ENCODE data around the gene FABP6.
"Not testable (repeated sequence)": the region's sequence is repeated elsewhere in the genome, so short reads cannot be mapped to it uniquely, and the experiment has no call there.

Gene FABP6

GRCh38 chr5:160221082-160221481 is 8.2 kb upstream of the FABP6 start:
- DNase-seq (ENCODE audit: low spot score), result no peak

- no peak for DNase-seq (ENCODE audit: low spot score)
Measured at GRCh38 chr5:160227012-160227411, 2.3 kb upstream of the FABP6 start.

- peak; percentile 42 for DNase-seq (ENCODE audit: low spot score)
Measured at GRCh38 chr5:160230686-160231527, 1.6 kb downstream of the FABP6 start.

- no peak for DNase-seq (ENCODE audit: low spot score)
Measured at GRCh38 chr5:160231783-160232342, 2.6 kb downstream of the FABP6 start.

- DNase-seq (ENCODE audit: low spot score), result no peak
Measured at GRCh38 chr5:160233215-160233614, 3.9 kb downstream of the FABP6 start.

GRCh38 chr5:160235731-160236130 is 6.4 kb downstream of the FABP6 start:
- no peak for DNase-seq (ENCODE audit: low spot score)

- no peak for DNase-seq (ENCODE audit: low spot score)
Measured at GRCh38 chr5:160237571-160238093, 8.3 kb downstream of the FABP6 start.

GRCh38 chr5:160240350-160240749 is 11.0 kb downstream of the FABP6 start:
- no peak for DNase-seq (ENCODE audit: low spot score)

GRCh38 chr5:160242145-160242544 is 12.8 kb downstream of the FABP6 start:
- no peak for DNase-seq (ENCODE audit: low spot score)

GRCh38 chr5:160245506-160246086 is 16.3 kb downstream of the FABP6 start:
- no peak for DNase-seq (ENCODE audit: low spot score)

- not testable (repeated sequence) for DNase-seq (ENCODE audit: low spot score)
Measured at GRCh38 chr5:160249570-160249969, 20.3 kb downstream of the FABP6 start.

- no peak for DNase-seq (ENCODE audit: low spot score)
Measured at GRCh38 chr5:160250226-160250625, 20.9 kb downstream of the FABP6 start.

- DNase-seq (ENCODE audit: low spot score), result no peak
Measured at GRCh38 chr5:160250826-160251225, 21.5 kb downstream of the FABP6 start.

GRCh38 chr5:160251406-160252155 is 22.3 kb downstream of the FABP6 start:
- DNase-seq (ENCODE audit: low spot score), result no peak

- no peak for DNase-seq (ENCODE audit: low spot score)
Measured at GRCh38 chr5:160252916-160253315, 23.6 kb downstream of the FABP6 start.

GRCh38 chr5:160253441-160253840 is 24.1 kb downstream of the FABP6 start:
- DNase-seq (ENCODE audit: low spot score), result no peak

- DNase-seq (ENCODE audit: low spot score), result no peak
Measured at GRCh38 chr5:160254706-160255105, 25.4 kb downstream of the FABP6 start.

- no peak for DNase-seq (ENCODE audit: low spot score)
Measured at GRCh38 chr5:160259341-160259740, 30.0 kb downstream of the FABP6 start.

- DNase-seq (ENCODE audit: low spot score), result no peak
Measured at GRCh38 chr5:160260006-160260775, 30.9 kb downstream of the FABP6 start.

GRCh38 chr5:160260881-160261815 is 31.8 kb downstream of the FABP6 start:
- no peak for DNase-seq (ENCODE audit: low spot score)

Data from GM03348 (cell line).